Thyroid gland (tissue), 4 donors: ENCODE data around the gene NIP7. TPM values are rescaled to one million over a fixed set of nuclear protein-coding genes. Genes with fewer than 3 reads are reported as not detected.

Source experiments
- DNase-seq, 2 donors: peaks; one replicate each; pipeline ENCODE4 v3.0.0-alpha.2; 2019
- H3K27ac ChIP-seq, 3 donors: fragments of 200-600 bp; sonication (generic); 1 replicate in 2 of 3; 2 replicates in 1 of 3; pipeline ENCODE4 v1.5.1; 2016 to 2019; ENCODE audit warnings: mild to moderate bottlenecking in 1 of 3, moderate library complexity in 1 of 3
- H3K27me3 ChIP-seq: fragments of 200-600 bp; sonication (generic); one replicate; pipeline ENCODE4 v1.5.1; 2019
- H3K36me3 ChIP-seq, 2 donors: fragments of 200-600 bp; sonication (generic); one replicate each; pipeline ENCODE4 v1.5.1; 2016 to 2019
- H3K4me1 ChIP-seq, 2 donors: fragments of 200-600 bp; sonication (generic); one replicate each; pipeline ENCODE4 v1.5.1; 2017 to 2019
- H3K4me3 ChIP-seq, 3 donors: fragments of 200-600 bp; sonication (generic); replicated peaks in 1 of 3; 1 replicate in 2 of 3; 2 replicates in 1 of 3; pipeline ENCODE4 v1.5.1; 2016; ENCODE audit warnings: mild to moderate bottlenecking in 1 of 3
- H3K9me3 ChIP-seq: fragments of 200-600 bp; sonication (generic); one replicate; pipeline ENCODE4 v1.5.1; 2017
- POLR2A ChIP-seq, 2 donors: fragments of 450-650 bp; IDR thresholded peaks; one replicate each; pipeline ENCODE4 v1.6.1; 2017; ENCODE audit warnings: antibody characterized with exemption in 2 of 2, mild to moderate bottlenecking in 2 of 2, moderate library complexity in 1 of 2
- WGBS, 2 donors: methylation state at CpG; one replicate each; pipeline ENCODE4 v1.1.5; 2017; 5-methylcytosine and 5-hydroxymethylcytosine counted together
- intact Hi-C: fragments of 100-400 bp; cut with DNase I; formaldehyde crosslinking; loops from one replicate; pipeline ENCODE4 v1.15.1; 2023
- total RNA-seq, 4 donors: library from RNA; depleted of rRNA; stranded (reverse); fragments of >200 nt; gene quantifications; one replicate each; pipeline ENCODE4 v1.2.3, GENCODE V29; 2016
- TF ChIP-seq, protein P1 (sequence below), 6 experiments: fragments of 200-600 bp in 3 of 6; fragments of 450-650 bp in 3 of 6; sonication (generic) in 3 of 6; IDR thresholded peaks; one replicate each; pipeline ENCODE4 v1.5.1; 2016 to 2019; ENCODE audit warnings: antibody characterized with exemption in 6 of 6, mild to moderate bottlenecking in 2 of 6, inconsistent platforms in 1 of 6, moderate library complexity in 1 of 6

Gene NIP7
- total RNA-seq, 4 donors from 2014 or later: 9.8 to 17.5 (median 14.7) TPM

DNA sequence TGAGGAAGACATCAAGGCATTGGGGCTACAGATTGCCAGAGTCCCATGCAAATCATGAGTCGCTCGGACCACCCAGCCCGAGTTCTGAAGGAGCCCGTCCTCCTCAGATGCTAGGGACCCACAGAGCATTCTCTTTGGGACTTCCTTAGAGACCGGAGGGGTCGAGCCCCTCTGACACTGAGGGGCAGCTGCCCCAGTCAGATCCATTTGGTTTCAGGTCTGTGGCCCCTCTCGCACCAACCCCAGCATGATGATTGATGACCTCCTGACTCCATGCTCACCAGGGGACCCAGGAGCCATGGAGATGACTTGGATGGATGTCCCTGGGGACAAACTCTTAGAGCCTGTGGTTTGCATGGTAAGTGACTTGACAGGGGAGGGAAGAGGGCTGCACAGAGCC, 17.2 kb upstream of the NIP7 start:
- H3K4me3 ChIP-seq: no peak overlapping the region
- peaks cover 19 to 37% of the 10 kb centered on the region in 2 donors for H3K4me1 ChIP-seq
- H3K27ac ChIP-seq: no peak overlapping the region
- TF ChIP-seq POLR2A (IDR thresholded peaks at IDR 0.05): no peak
- TF ChIP-seq, protein P1, sequence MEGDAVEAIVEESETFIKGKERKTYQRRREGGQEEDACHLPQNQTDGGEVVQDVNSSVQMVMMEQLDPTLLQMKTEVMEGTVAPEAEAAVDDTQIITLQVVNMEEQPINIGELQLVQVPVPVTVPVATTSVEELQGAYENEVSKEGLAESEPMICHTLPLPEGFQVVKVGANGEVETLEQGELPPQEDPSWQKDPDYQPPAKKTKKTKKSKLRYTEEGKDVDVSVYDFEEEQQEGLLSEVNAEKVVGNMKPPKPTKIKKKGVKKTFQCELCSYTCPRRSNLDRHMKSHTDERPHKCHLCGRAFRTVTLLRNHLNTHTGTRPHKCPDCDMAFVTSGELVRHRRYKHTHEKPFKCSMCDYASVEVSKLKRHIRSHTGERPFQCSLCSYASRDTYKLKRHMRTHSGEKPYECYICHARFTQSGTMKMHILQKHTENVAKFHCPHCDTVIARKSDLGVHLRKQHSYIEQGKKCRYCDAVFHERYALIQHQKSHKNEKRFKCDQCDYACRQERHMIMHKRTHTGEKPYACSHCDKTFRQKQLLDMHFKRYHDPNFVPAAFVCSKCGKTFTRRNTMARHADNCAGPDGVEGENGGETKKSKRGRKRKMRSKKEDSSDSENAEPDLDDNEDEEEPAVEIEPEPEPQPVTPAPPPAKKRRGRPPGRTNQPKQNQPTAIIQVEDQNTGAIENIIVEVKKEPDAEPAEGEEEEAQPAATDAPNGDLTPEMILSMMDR (IDR thresholded peaks at IDR 0.05): no peak
- H3K36me3 ChIP-seq: peaks cover 70 to 73% of the 10 kb centered on the region in 2 donors
- WGBS, 2 donors: 79 to 84% methylated on average over 5 to 7 of the region's 7 CpGs
- no peak for DNase-seq
- no peaks in the 10 kb centered on the region for H3K9me3 ChIP-seq
- intact Hi-C loops: no loop called here
- H3K27me3 ChIP-seq: no peaks in the 10 kb centered on the region

DNA sequence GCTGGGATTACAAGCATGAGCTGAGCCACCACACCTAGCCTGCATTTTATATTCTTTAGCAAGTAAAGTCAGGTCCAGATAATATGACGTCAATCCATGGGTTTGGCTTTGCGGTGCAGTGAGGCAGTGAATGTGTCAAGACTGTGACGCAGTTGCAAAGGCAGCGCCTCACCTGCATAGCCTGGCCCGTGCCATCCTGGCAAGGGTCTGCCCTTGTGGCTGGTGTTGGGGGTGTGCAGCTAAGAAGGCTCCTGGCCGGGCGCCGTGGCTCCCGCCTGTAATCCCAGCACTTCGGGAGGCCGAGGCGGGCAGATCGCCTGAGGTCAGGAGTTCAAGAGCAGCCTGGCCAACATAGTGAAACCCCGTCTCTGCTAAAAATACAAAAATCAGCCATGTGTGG, 16.2 kb upstream of the NIP7 start:
- 80 to 92% methylated on average over 6 to 13 of the region's 14 CpGs for WGBS, 2 donors
- Histone ChIP-seq H3K27ac (no peak overlapping the region), H3K4me3 (no peak overlapping the region), H3K36me3 (peaks cover 66 to 69% of the 10 kb centered on the region in 2 donors), H3K4me1 (peaks cover 27 to 48% of the 10 kb centered on the region in 2 donors), H3K9me3 (no peaks in the 10 kb centered on the region), H3K27me3 (no peaks in the 10 kb centered on the region)
- TF ChIP-seq, protein P1 (IDR thresholded peaks at IDR 0.05): no peak
- no peak for TF ChIP-seq POLR2A (IDR thresholded peaks at IDR 0.05)
- DNase-seq: no peak
- intact Hi-C loops: no loop called here

DNA sequence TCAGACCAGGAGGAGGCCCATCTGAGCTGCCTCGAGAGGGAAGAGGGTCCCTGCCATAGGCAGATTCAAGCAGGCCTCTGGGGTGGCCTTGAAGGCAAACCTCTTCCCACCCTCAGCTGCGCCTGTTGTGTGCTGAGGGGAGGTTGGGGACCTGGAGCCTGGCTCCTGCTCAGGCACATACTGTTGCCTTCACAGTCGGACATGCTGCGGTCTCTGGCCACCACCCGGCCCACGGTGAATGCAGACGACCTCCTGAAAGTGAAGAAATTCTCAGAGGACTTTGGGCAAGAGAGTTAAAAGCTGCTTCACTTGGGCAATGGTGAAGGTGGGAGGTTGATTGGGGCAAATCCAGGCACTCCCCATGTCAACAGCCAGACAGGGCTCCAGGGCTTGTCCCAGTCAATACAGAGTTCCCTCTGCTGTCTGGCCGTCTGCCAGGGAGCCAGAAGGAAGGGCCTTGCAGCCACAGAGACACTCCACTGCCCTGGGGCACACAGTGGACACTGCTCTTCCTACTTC, 15.5 kb upstream of the NIP7 start:
- Histone ChIP-seq H3K4me3 (no peak overlapping the region), H3K9me3 (no peaks in the 10 kb centered on the region), H3K27ac (no peak overlapping the region), H3K4me1 (peaks cover 34 to 54% of the 10 kb centered on the region in 2 donors), H3K27me3 (no peaks in the 10 kb centered on the region), H3K36me3 (peaks cover 59 to 62% of the 10 kb centered on the region in 2 donors)
- 79 to 86% methylated on average over 5 to 8 of the region's 8 CpGs for WGBS, 2 donors
- no peak for TF ChIP-seq POLR2A (IDR thresholded peaks at IDR 0.05)
- TF ChIP-seq, protein P1 (IDR thresholded peaks at IDR 0.05): no peak
- DNase-seq: peak; percentile 61 to 63
- intact Hi-C loops: no loop called here

DNA sequence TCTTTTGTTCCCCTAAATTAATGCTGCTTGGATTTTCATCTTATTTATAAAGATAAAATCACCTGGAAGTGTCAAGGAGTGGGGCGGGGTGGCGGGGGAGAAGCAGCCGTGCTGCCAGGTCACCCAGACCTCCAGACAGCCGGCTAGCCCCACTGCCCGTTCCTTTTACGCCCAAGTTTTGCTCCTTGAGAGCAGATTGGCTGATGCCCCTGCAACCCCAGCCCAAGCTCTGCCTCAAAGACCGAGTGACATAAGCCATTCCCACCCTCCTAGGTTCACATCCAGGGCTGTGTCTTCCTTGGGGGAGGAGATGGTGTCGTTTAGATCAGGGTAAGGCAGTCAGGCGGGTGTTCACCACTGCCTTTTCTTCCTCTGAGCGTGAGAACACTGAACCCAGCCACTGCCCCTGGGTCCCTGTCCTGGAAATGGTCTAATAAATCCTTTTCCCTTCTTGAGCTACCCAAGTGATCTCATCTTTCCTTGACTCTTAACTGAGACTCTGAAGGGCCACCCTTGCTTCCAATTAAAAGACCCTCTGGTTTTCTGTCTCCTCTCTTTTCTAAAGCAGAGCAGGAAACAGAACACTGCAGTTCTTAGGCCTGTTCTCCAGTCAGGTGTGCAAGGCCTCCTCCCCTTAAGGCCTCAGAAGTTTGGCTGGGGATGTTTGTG, 14.9 kb upstream of the NIP7 start:
- 84 to 88% methylated on average over 10 of the region's 10 CpGs for WGBS, 2 donors
- Histone ChIP-seq H3K36me3 (peaks cover 53 to 56% of the 10 kb centered on the region in 2 donors), H3K4me3 (no peak overlapping the region), H3K27ac (peak overlapping the region in 2 of 3 donors; percentile 36 to 40), H3K4me1 (peaks cover 40 to 61% of the 10 kb centered on the region in 2 donors), H3K27me3 (no peaks in the 10 kb centered on the region), H3K9me3 (no peaks in the 10 kb centered on the region)
- DNase-seq: no peak
- TF ChIP-seq, protein P1 (IDR thresholded peaks at IDR 0.05): no peak
- TF ChIP-seq POLR2A (IDR thresholded peaks at IDR 0.05): no peak
- intact Hi-C loops: no loop called here

DNA sequence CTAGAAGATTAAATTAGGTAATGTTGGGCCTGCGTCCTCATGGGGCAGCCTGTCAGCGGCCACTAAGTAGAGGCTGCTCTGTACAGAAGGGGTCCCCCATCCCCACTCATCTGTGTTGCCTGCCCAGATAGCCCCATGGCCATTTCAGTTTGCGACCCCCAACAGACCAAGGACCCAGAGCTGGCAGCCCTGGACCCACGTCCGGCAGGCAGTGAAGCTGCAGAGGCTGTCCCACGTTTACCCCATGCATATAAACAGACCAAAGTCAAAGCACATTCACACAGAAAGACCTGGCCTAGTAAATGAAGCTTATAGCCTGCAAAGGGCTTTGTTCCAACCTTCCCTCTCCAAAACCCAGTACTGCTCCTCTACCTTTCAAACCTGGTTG, 13.8 kb upstream of the NIP7 start:
- intact Hi-C loops: no loop called here
- H3K36me3 ChIP-seq: peaks cover 42 to 45% of the 10 kb centered on the region in 2 donors
- DNase-seq: no peak
- H3K4me1 ChIP-seq: peaks cover 40 to 61% of the 10 kb centered on the region in 2 donors
- no peaks in the 10 kb centered on the region for H3K27me3 ChIP-seq
- no peak overlapping the region for H3K4me3 ChIP-seq
- WGBS, 2 donors: 71 to 80% methylated on average over 6 of the region's 6 CpGs
- TF ChIP-seq POLR2A (IDR thresholded peaks at IDR 0.05): no peak
- TF ChIP-seq, protein P1 (IDR thresholded peaks at IDR 0.05): no peak
- peak overlapping the region; percentile 17 to 38 (median 22) for H3K27ac ChIP-seq
- no peaks in the 10 kb centered on the region for H3K9me3 ChIP-seq
